OCI-LY3 (cell line): ENCODE measurements around the gene PRKCE.

Experiments
- EZH2phosphoT487 ChIP-seq: fragments of 200-600 bp; shearing (Covaris generic); IDR thresholded peaks from 2 replicates; pipeline ENCODE4 v1.6.1; 2018; ENCODE audit warnings: antibody characterized with exemption, mixed run types, low read depth
- TF ChIP-seq, protein P1 (sequence below): fragments of 200-600, 300-600 bp; sonication (generic); IDR thresholded peaks from 2 replicates; pipeline ENCODE4 v1.5.1; 2014; ENCODE audit warnings: antibody characterized with exemption, low read length, low read depth

DNA sequence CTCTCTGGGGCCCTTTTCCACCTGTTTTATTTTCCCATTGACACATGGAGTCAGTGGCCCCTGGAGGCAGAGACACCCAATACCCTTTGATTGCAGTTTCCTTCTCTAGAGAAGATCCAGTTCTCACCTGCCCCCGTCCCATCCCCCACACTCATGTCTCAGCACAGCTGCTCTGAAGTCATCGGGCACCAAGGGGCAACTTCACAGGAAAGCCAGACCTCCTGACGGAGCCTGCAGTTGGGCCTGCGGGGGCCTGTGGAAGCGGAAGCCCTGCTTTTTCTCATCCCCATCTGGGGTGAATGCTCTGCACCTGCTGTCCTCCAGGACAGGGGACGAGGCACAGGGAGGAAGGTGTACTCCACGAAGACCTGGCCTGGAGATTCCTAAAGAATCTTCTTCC, 337.4 kb downstream of the PRKCE start:
- TF ChIP-seq, protein P1, sequence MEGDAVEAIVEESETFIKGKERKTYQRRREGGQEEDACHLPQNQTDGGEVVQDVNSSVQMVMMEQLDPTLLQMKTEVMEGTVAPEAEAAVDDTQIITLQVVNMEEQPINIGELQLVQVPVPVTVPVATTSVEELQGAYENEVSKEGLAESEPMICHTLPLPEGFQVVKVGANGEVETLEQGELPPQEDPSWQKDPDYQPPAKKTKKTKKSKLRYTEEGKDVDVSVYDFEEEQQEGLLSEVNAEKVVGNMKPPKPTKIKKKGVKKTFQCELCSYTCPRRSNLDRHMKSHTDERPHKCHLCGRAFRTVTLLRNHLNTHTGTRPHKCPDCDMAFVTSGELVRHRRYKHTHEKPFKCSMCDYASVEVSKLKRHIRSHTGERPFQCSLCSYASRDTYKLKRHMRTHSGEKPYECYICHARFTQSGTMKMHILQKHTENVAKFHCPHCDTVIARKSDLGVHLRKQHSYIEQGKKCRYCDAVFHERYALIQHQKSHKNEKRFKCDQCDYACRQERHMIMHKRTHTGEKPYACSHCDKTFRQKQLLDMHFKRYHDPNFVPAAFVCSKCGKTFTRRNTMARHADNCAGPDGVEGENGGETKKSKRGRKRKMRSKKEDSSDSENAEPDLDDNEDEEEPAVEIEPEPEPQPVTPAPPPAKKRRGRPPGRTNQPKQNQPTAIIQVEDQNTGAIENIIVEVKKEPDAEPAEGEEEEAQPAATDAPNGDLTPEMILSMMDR = no peak
- TF ChIP-seq EZH2phosphoT487 = no peak
